ENCODE data around the gene PPIP5K1.
"Not testable (repeated sequence)": the region's sequence is repeated elsewhere in the genome, so short reads cannot be mapped to it uniquely, and the experiment has no call there.

- TF ChIP-seq ZNF274 (IDR thresholded peaks at IDR 0.05; ENCODE audit: low read length); ZNF274 (tag by site-specific recombination; IDR thresholded peaks at IDR 0.05; ENCODE audit: borderline replicate concordance); CTCF (tag by site-specific recombination; IDR thresholded peaks at IDR 0.05); ZNF2 (tag by site-specific recombination; IDR thresholded peaks at IDR 0.05); ZBTB1 (tag by site-specific recombination; IDR thresholded peaks at IDR 0.05); KLF8 (tag by site-specific recombination; IDR thresholded peaks at IDR 0.05); REPIN1 (tag by site-specific recombination; IDR thresholded peaks at IDR 0.05; ENCODE audit: low read depth); TCF7L2 (IDR thresholded peaks at IDR 0.05; ENCODE audit: borderline replicate concordance, low read depth, low read length); RBAK (tag by site-specific recombination; IDR thresholded peaks at IDR 0.05); ZNF37A (tag by site-specific recombination; IDR thresholded peaks at IDR 0.05); ZNF549 (tag by site-specific recombination; IDR thresholded peaks at IDR 0.05): not testable (repeated sequence)
Measured at GRCh38 chr15:43602233-43602632, 12.2 kb upstream of the PPIP5K1 start.

All from HEK293 (cell line).